ENCODE data around the gene MYL12A. TPM values are rescaled to one million over a fixed set of nuclear protein-coding genes. Genes with fewer than 3 reads are reported as not detected.

MYL12A gene
- total and polyA plus RNA-seq, 2 donors (not counting 3 experiments of a cell fraction or from before 2014, with no cell fraction given), result 597 to 796 TPM

GRCh38 chr18:3225588-3225987, 22.0 kb upstream of the MYL12A start:
- Histone ChIP-seq H3K27me3 (ENCODE audit: control insufficient read depth in 2 of 2, insufficient read depth in 2 of 2, low read length in 2 of 2) (peaks cover 3 to 4% of the 10 kb centered on the region in 2 experiments), H3K4me1 (ENCODE audit: control insufficient read depth, extremely low read depth, insufficient read depth, low read length) (no peaks in the 10 kb centered on the region), H2AFZ (ENCODE audit: low read depth, low read length) (no peak overlapping the region), H3K9ac (replicated peaks; ENCODE audit: extremely low read depth, insufficient read depth, low read length) (no peak overlapping the region), H3K79me2 (ENCODE audit: control insufficient read depth, insufficient read depth, low read length) (no peaks in the 10 kb centered on the region), H3K4me2 (ENCODE audit: insufficient read depth, low read length) (no peak overlapping the region), H3K9me3 (replicated peaks; ENCODE audit: control insufficient read depth, insufficient read depth, low read length) (no peaks in the 10 kb centered on the region), H3K27ac (ENCODE audit: insufficient read depth, low read depth, low read length) (no peak overlapping the region), H3K4me3 (replicated peaks in 1 of 3; ENCODE audit: insufficient read depth in 1 of 3, low read depth in 1 of 3, low read length in 3 of 3) (no peak overlapping the region), H4K20me1 (replicated peaks; ENCODE audit: control insufficient read depth, extremely low read depth, insufficient read depth, low read length) (no peaks in the 10 kb centered on the region), H3K9me1 (replicated peaks; ENCODE audit: control insufficient read depth, extremely low read depth, insufficient read depth, low read length) (no peaks in the 10 kb centered on the region), H3K36me3 (ENCODE audit: control insufficient read depth in 2 of 2, extremely low read depth in 1 of 2, insufficient read depth in 2 of 2, low read length in 2 of 2) (no peaks in the 10 kb centered on the region)
- no TSS peak for BruUV-seq (replicated peaks)
- dilution Hi-C loops (cut with MboI; ENCODE audit: extremely low pct_ligation_motif_present, low sequenced_read_pairs) (no loop called here), intact Hi-C loops (cut with micrococcal nuclease) (no loop called here)
- ChIA-PET CTCF (no interaction called here), POLR2A (no interaction called here)
- no peak for DNase-seq (ENCODE audit: low read depth, low spot score)
- no peak for FAIRE-seq
- TF ChIP-seq, protein P1, sequence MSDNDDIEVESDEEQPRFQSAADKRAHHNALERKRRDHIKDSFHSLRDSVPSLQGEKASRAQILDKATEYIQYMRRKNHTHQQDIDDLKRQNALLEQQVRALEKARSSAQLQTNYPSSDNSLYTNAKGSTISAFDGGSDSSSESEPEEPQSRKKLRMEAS (IDR thresholded peaks at IDR 0.05; ENCODE audit: insufficient read depth, insufficient read length), result no peak
- TF ChIP-seq POLR2AphosphoS5 (IDR thresholded peaks at IDR 0.05; ENCODE audit: insufficient read depth, low read depth, low read length), result no peak
- TF ChIP-seq POLR2A (IDR thresholded peaks at IDR 0.05; ENCODE audit: low read depth, low read length), result no peak
- no peak for TF ChIP-seq CTCF (IDR thresholded peaks at IDR 0.05; ENCODE audit: extremely low read depth in 1 of 2, insufficient read depth in 1 of 2, low read depth in 1 of 2, low read length in 2 of 2)
- TF ChIP-seq MYC (IDR thresholded peaks at IDR 0.05; ENCODE audit: low read depth, low read length), result no peak
- TF ChIP-seq FOS (IDR thresholded peaks at IDR 0.05; ENCODE audit: borderline replicate concordance, insufficient read depth, low read length), result no peak
- no peak for TF ChIP-seq GATA2 (IDR thresholded peaks at IDR 0.05; ENCODE audit: insufficient read depth, insufficient read length, low read depth, low read length)
